DND-41 (cell line): ENCODE data around the gene PCP2.

ENCODE experiments used
- ATAC-seq: fragments of 200-7000 bp; cut with Tn5 transposase; 3 replicates; pipeline ENCODE4 v1.9.1; 2021; ENCODE audit warnings: low read depth; ENCODE audit not compliant: insufficient read depth
- DNase-seq: peaks from one replicate; pipeline ENCODE4 v3.0.0-alpha.2; 2020
- H2AFZ ChIP-seq: 2 replicates; pipeline ENCODE4 v1.6.0; 2012; ENCODE audit warnings: low read depth, low read length
- H3K27ac ChIP-seq: 2 replicates; pipeline ENCODE4 v1.5.1; 2012; ENCODE audit warnings: low read length, inconsistent platforms
- H3K27me3 ChIP-seq: fragments of 200-600 bp; sonication (generic); 2 replicates; pipeline ENCODE4 v1.6.0; 2012; ENCODE audit warnings: low read length, mild to moderate bottlenecking, inconsistent platforms; ENCODE audit not compliant: insufficient read depth, poor library complexity
- H3K36me3 ChIP-seq: 2 replicates; pipeline ENCODE4 v1.5.1; 2012; ENCODE audit warnings: low read length, inconsistent platforms; ENCODE audit not compliant: insufficient read depth
- H3K4me1 ChIP-seq: 2 replicates; pipeline ENCODE4 v1.5.1; 2012; ENCODE audit warnings: mild to moderate bottlenecking, low read length; ENCODE audit not compliant: insufficient read depth
- H3K4me2 ChIP-seq: 2 replicates; pipeline ENCODE4 v1.6.0; 2012; ENCODE audit warnings: mild to moderate bottlenecking, moderate library complexity, low read length, inconsistent platforms; ENCODE audit not compliant: insufficient read depth
- H3K4me3 ChIP-seq, 2 experiments: fragments of 200-600 bp in 1 of 2; shearing (Covaris generic) in 1 of 2; 2 replicates each; pipeline ENCODE4 v1.5.1; 2012 to 2016; ENCODE audit warnings: inconsistent platforms in 2 of 2, low read length in 2 of 2, mild to moderate bottlenecking in 2 of 2, low read depth in 1 of 2, moderate library complexity in 1 of 2
- H3K79me2 ChIP-seq: 2 replicates; pipeline ENCODE4 v1.6.0; 2012; ENCODE audit warnings: low read length, inconsistent platforms; ENCODE audit not compliant: insufficient read depth
- H3K9ac ChIP-seq: 2 replicates; pipeline ENCODE4 v1.6.0; 2012; ENCODE audit warnings: low read depth, mild to moderate bottlenecking, inconsistent platforms, low read length, moderate library complexity
- H3K9me3 ChIP-seq: 2 replicates; pipeline ENCODE4 v1.5.1; 2012; ENCODE audit warnings: low read length, moderate library complexity, mild to moderate bottlenecking, inconsistent platforms; ENCODE audit not compliant: insufficient read depth, severe bottlenecking
- H4K20me1 ChIP-seq: 2 replicates; pipeline ENCODE4 v1.6.0; 2012; ENCODE audit warnings: low read length; ENCODE audit not compliant: insufficient read depth
- EZH2 ChIP-seq: IDR thresholded peaks from 3 replicates; pipeline ENCODE4 v1.6.1; 2012; ENCODE audit warnings: borderline replicate concordance, low read depth, mild to moderate bottlenecking, moderate library complexity, low read length, inconsistent platforms; ENCODE audit not compliant: severe bottlenecking
- TF ChIP-seq, protein P1 (sequence below): IDR thresholded peaks from 2 replicates; pipeline ENCODE4 v1.5.1; 2012; ENCODE audit warnings: borderline replicate concordance, low read length, moderate library complexity, mild to moderate bottlenecking; ENCODE audit not compliant: poor library complexity, severe bottlenecking; ENCODE audit errors: extremely low read depth

Gene PCP2

DNA sequence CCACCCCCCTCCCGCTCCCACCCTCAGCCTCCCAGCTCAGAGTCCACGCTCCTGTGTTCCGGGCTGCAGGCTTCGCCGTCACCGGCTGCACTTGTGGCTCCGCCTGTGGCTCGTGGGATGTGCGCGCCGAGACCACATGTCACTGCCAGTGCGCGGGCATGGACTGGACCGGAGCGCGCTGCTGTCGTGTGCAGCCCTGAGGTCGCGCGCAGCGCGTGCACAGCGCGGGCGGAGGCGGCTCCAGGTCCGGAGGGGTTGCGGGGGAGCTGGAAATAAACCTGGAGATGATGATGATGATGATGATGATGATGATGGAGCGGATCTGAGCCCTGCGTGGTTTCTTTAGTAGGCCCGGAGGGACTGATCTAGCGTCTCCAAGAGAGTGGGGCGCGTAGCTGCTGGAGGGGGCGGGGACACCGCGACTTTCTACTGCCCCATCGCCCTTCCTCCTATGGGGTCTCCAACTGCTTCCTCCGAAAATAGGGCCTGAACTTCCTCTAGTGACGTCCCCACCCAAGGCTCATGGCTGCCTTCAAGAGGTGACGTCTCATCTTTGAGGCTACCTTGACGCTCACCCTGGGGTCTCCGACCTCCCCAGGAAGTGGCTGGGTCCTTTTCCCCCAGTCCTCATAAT is 36.7 kb upstream of the PCP2 start:
- DNase-seq (no peak), ATAC-seq (no peak)
- no peaks in the 10 kb centered on the region for H3K36me3 ChIP-seq
- no peak overlapping the region for H2AFZ ChIP-seq
- H3K27me3 ChIP-seq, result no peaks in the 10 kb centered on the region
- no peak for TF ChIP-seq EZH2
- TF ChIP-seq, protein P1, sequence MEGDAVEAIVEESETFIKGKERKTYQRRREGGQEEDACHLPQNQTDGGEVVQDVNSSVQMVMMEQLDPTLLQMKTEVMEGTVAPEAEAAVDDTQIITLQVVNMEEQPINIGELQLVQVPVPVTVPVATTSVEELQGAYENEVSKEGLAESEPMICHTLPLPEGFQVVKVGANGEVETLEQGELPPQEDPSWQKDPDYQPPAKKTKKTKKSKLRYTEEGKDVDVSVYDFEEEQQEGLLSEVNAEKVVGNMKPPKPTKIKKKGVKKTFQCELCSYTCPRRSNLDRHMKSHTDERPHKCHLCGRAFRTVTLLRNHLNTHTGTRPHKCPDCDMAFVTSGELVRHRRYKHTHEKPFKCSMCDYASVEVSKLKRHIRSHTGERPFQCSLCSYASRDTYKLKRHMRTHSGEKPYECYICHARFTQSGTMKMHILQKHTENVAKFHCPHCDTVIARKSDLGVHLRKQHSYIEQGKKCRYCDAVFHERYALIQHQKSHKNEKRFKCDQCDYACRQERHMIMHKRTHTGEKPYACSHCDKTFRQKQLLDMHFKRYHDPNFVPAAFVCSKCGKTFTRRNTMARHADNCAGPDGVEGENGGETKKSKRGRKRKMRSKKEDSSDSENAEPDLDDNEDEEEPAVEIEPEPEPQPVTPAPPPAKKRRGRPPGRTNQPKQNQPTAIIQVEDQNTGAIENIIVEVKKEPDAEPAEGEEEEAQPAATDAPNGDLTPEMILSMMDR, result no peak
- peaks cover 11% of the 10 kb centered on the region for H3K4me1 ChIP-seq
- no peak overlapping the region for H3K4me3 ChIP-seq
- no peak overlapping the region for H3K27ac ChIP-seq
- no peaks in the 10 kb centered on the region for H3K9me3 ChIP-seq
- no peak overlapping the region for H3K9ac ChIP-seq
- no peak overlapping the region for H3K4me2 ChIP-seq
- H3K79me2 ChIP-seq, result no peaks in the 10 kb centered on the region
- no peaks in the 10 kb centered on the region for H4K20me1 ChIP-seq

DNA sequence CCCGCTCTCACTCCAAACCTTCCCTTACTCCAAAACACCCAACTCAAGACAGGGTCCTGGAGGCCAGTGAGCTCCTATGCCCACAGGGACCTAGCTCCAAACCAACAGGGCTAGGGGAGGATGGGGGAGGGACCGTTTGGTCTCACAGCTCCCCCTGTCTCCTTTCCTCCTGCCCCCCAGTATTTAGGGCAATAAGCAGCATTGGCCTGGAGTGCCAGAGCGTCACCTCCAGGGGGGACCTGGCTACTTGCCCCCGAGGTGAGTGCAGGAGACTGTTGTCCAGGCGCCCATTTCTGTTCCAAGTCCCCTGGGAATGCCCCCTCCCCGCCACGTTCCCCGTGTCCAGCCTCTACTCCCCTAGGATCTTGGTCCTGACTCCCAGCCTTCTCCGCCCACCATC is 36.1 kb upstream of the PCP2 start:
- H3K9ac ChIP-seq, result no peak overlapping the region
- no peak overlapping the region for H2AFZ ChIP-seq
- H3K79me2 ChIP-seq, result no peaks in the 10 kb centered on the region

DNA sequence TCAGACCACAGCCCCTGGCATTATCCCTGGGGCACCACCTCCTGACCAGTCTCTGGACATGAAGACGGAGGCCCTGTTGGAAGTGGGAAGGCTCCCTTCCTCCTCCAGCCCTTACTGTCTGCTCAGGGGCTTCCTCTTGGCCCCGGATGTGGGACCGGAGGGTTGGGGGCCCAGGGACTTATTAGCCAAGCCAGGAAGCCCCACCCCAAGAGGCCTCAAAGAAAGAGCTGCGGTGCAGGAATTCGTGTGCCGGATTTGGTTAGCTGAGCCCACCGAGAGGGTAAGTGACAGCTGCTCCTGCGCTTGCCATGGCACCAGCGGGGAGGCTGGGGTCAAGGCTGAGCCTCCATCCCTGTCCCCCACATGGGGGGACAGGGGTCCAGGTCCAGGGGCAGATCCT is 35.3 kb upstream of the PCP2 start, which contains the start of gene RETN:
TSS of gene RETN (plus strand) at position 208 of the 400 bp plus-strand sequence. CDS start 278 bp downstream, outside the sequence.
- no peak for TF ChIP-seq EZH2
- TF ChIP-seq, protein P1, result no peak
- H3K4me2 ChIP-seq, result peak within 1 kb of the TSS; percentile 7; the same call in 1 of the 2 replicates
- DNase-seq (peak; percentile 80), ATAC-seq (peak; percentile 92)
- H3K27me3 ChIP-seq, result no peaks in the 10 kb centered on the region
- H4K20me1 ChIP-seq, result no peaks in the 10 kb centered on the region
- no peak within 1 kb of the TSS for H3K4me3 ChIP-seq
- peaks cover 11% of the 10 kb centered on the region for H3K4me1 ChIP-seq
- H3K9me3 ChIP-seq, result no peaks in the 10 kb centered on the region
- H3K36me3 ChIP-seq, result no peaks in the 10 kb centered on the region
- no peak within 1 kb of the TSS for H2AFZ ChIP-seq
- H3K79me2 ChIP-seq, result no peaks in the 10 kb centered on the region
- no peak within 1 kb of the TSS for H3K9ac ChIP-seq
- H3K27ac ChIP-seq, result peak within 1 kb of the TSS; percentile 57; the same call in 1 of the 2 replicates

More for the DNA sequence above, 36.1 kb upstream of the PCP2 start:
- TF ChIP-seq, protein P1, result no peak
- no peak for TF ChIP-seq EZH2
- no peak overlapping the region for H3K4me3 ChIP-seq
- DNase-seq (no peak), ATAC-seq (no peak)
- H3K4me2 ChIP-seq, result no peak overlapping the region
- no peak overlapping the region for H3K27ac ChIP-seq
- H3K9me3 ChIP-seq, result no peaks in the 10 kb centered on the region
- H4K20me1 ChIP-seq, result no peaks in the 10 kb centered on the region
- H3K4me1 ChIP-seq, result peaks cover 11% of the 10 kb centered on the region
- no peaks in the 10 kb centered on the region for H3K27me3 ChIP-seq
- H3K36me3 ChIP-seq, result no peaks in the 10 kb centered on the region
